Measurements from ENCODE around the gene KCNAB1. TPM values are rescaled to one million over a fixed set of nuclear protein-coding genes. Genes with fewer than 3 reads are reported as not detected.

The KCNAB1 gene
- total RNA-seq, 4 donors from 2014 or later, result 10.9 to 17.1 (median 13.3) TPM

GRCh38 chr3:156271995-156272719 lies 151.8 kb downstream of the KCNAB1 start:
- no peak for TF ChIP-seq CTCF (IDR thresholded peaks at IDR 0.05; ENCODE audit: low read depth)

GRCh38 chr3:156273111-156273694 lies 152.8 kb downstream of the KCNAB1 start:
- no peak for TF ChIP-seq CTCF (IDR thresholded peaks at IDR 0.05; ENCODE audit: low read depth)

- TF ChIP-seq CTCF (IDR thresholded peaks at IDR 0.05; ENCODE audit: low read depth), result no peak
Measured at GRCh38 chr3:156274791-156275190, 154.4 kb downstream of the KCNAB1 start.

- no peak for TF ChIP-seq CTCF (IDR thresholded peaks at IDR 0.05; ENCODE audit: low read depth)
Measured at GRCh38 chr3:156285626-156286025, 165.2 kb downstream of the KCNAB1 start.

GRCh38 chr3:156290924-156291271 lies 170.5 kb downstream of the KCNAB1 start:
- no peak for TF ChIP-seq CTCF (IDR thresholded peaks at IDR 0.05; ENCODE audit: low read depth)

- TF ChIP-seq CTCF (IDR thresholded peaks at IDR 0.05; ENCODE audit: low read depth), result no peak
Measured at GRCh38 chr3:156291272-156292123, 171.1 kb downstream of the KCNAB1 start.

GRCh38 chr3:156293566-156293965 lies 173.2 kb downstream of the KCNAB1 start:
- no peak for TF ChIP-seq CTCF (IDR thresholded peaks at IDR 0.05; ENCODE audit: low read depth)

Measured in subcutaneous adipose tissue (tissue), 4 donors.